ENCODE data around the gene CYTH2. TPM values are rescaled to one million over a fixed set of nuclear protein-coding genes. Genes with fewer than 3 reads are reported as not detected.

Gene CYTH2
- total and polyA plus RNA-seq, 2 of the 8 experiments (the other 6 are each of a cell fraction or from before 2014, with no cell fraction given), result 43.7 to 71.4 TPM

GRCh38 chr19:48480183-48480557 is 11.0 kb downstream of the CYTH2 start:
- H4K8ac ChIP-seq (ENCODE audit: extremely low read depth, insufficient read depth, low read length), result no peak overlapping the region
- peaks cover 0 to 1% (median 0%) of the 10 kb centered on the region in 4 experiments; a peak in 1 of 7 replicates for H3K4me1 ChIP-seq (replicated peaks in 1 of 4; ENCODE audit: control insufficient read depth in 3 of 4, insufficient read depth in 4 of 4, low read length in 3 of 4)
- peaks cover 8 to 9% of the 10 kb centered on the region in 2 experiments for H4K20me1 ChIP-seq (replicated peaks in 1 of 2; ENCODE audit: control insufficient read depth in 1 of 2, insufficient read depth in 2 of 2, low read length in 2 of 2)
- no peak overlapping the region for H3K18ac ChIP-seq (ENCODE audit: extremely low read depth, low read length)
- H2AK5ac ChIP-seq (ENCODE audit: low read depth, low read length), result no peak overlapping the region
- H3K4ac ChIP-seq (replicated peaks; ENCODE audit: insufficient read length, low read depth, low read length), result no peak overlapping the region
- TF ChIP-seq POLR2AphosphoS5 (IDR thresholded peaks at IDR 0.05; ENCODE audit: low read depth, low read length), result 0 out of 2 replicates have a peak, but pooled peaks have one; percentile 20
- no peak for TF ChIP-seq TAF7 (optimal IDR thresholded peaks at IDR 0.05; ENCODE audit: borderline replicate concordance, low read depth, low read length)
- TF ChIP-seq KDM4A (IDR thresholded peaks at IDR 0.05; ENCODE audit: low read depth, low read length, severe bottlenecking), result no peak
- TF ChIP-seq BRCA1 (IDR thresholded peaks at IDR 0.05; ENCODE audit: low read depth, low read length), result no peak
- no peaks in the 10 kb centered on the region for H3K27me3 ChIP-seq (replicated peaks in 1 of 4; ENCODE audit: control insufficient read depth in 3 of 4, extremely low read depth in 1 of 4, insufficient read depth in 3 of 4, low read length in 3 of 4)
- no peak overlapping the region for H3K23ac ChIP-seq (ENCODE audit: insufficient read length)
- DNase-seq (ENCODE audit: low read depth in 1 of 2, low spot score in 2 of 2) (no peak), FAIRE-seq (no peak)
- H2AFZ ChIP-seq (ENCODE audit: low read length), result no peak overlapping the region
- H2BK5ac ChIP-seq (ENCODE audit: low read depth, low read length), result no peak overlapping the region
- H3K4me2 ChIP-seq (ENCODE audit: insufficient read depth in 1 of 2, low read depth in 2 of 2, low read length in 2 of 2), result peak overlapping the region in 1 of 2 experiments; percentile 47; a peak in 1 of 4 replicates
- H2BK12ac ChIP-seq (ENCODE audit: low read depth, low read length), result peak overlapping the region; percentile 68; the same call in 1 of the 2 replicates
- no peak overlapping the region for H3K56ac ChIP-seq (replicated peaks; ENCODE audit: insufficient read length, low read depth, low read length)
- H2BK120ac ChIP-seq (replicated peaks; ENCODE audit: low read depth, low read length), result no peak overlapping the region
- no peak overlapping the region for H4K5ac ChIP-seq (ENCODE audit: insufficient read length, low read depth, low read length)
- H3K79me2 ChIP-seq (ENCODE audit: control insufficient read depth in 1 of 2, insufficient read depth in 2 of 2, low read length in 2 of 2), result no peaks in the 10 kb centered on the region
- no peaks in the 10 kb centered on the region for H3K79me1 ChIP-seq (ENCODE audit: low read depth, low read length)
- H2BK20ac ChIP-seq (ENCODE audit: low read length), result no peak overlapping the region
- WGBS, 2 experiments (ENCODE audit: extremely low coverage in 1 of 2, insufficient coverage in 1 of 2, insufficient read length in 1 of 2, insufficient replicate concordance in 2 of 2, low coverage in 1 of 2, low lambda C conversion rate in 2 of 2, missing lambda C conversion rate in 1 of 2), result 96% methylated on average over 20 of the region's 32 CpGs; no CpG with 5 or more reads in 1 of the 2 experiments
- H3K36me3 ChIP-seq (ENCODE audit: control insufficient read depth in 2 of 4, insufficient read depth in 4 of 4, low read length in 3 of 4), result peaks cover 10 to 42% (median 27%) of the 10 kb centered on the region in 4 experiments
- ChIA-PET CTCF (ENCODE audit: partially characterized antibody) (interaction anchor here (3.4 kb wide), 1 partner anchor 10 kb away, joined by 18 read pairs; no protein-coding TSS in a partner anchor), POLR2A (ENCODE audit: partially characterized antibody) (interaction anchor here (0.7 to 11.4 kb wide), 16 partner anchors 10 to 165 kb away, joined by 3 to 176 read pairs (median 4); partner anchors contain the start of genes FAM83E, GRWD1 and KCNJ14)
- H3K23me2 ChIP-seq (ENCODE audit: low read depth, low read length), result peaks cover 2% of the 10 kb centered on the region; the same call in 1 of the 2 replicates
- H4K91ac ChIP-seq (replicated peaks; ENCODE audit: insufficient read length, low read length), result no peak overlapping the region
- H3K9me3 ChIP-seq (ENCODE audit: insufficient read depth in 2 of 2, low read depth in 1 of 2, low read length in 1 of 2), result no peaks in the 10 kb centered on the region
- H2BK15ac ChIP-seq (ENCODE audit: low read length), result no peak overlapping the region
- no peak overlapping the region for H3K27ac ChIP-seq (ENCODE audit: low read depth, low read length)
- no peak overlapping the region for H3K14ac ChIP-seq (ENCODE audit: insufficient read length)
- no peak overlapping the region for H3K9ac ChIP-seq (replicated peaks in 1 of 4; ENCODE audit: extremely low read depth in 1 of 4, low read depth in 3 of 4, low read length in 3 of 4)
- H3K4me3 ChIP-seq (ENCODE audit: extremely low read depth in 1 of 4, insufficient read depth in 2 of 4, low read depth in 3 of 4, low read length in 4 of 4), result peak overlapping the region in 1 of 4 experiments; percentile 29; a peak in 1 of 8 replicates
